ENCODE data around the gene OGDHL. TPM values are rescaled to one million over a fixed set of nuclear protein-coding genes. Genes with fewer than 3 reads are reported as not detected.
"Not testable (repeated sequence)": the region's sequence is repeated elsewhere in the genome, so short reads cannot be mapped to it uniquely, and the experiment has no call there.

OGDHL gene
- total and polyA plus RNA-seq, 2 experiments from 2014 or later, result not detected

DNA sequence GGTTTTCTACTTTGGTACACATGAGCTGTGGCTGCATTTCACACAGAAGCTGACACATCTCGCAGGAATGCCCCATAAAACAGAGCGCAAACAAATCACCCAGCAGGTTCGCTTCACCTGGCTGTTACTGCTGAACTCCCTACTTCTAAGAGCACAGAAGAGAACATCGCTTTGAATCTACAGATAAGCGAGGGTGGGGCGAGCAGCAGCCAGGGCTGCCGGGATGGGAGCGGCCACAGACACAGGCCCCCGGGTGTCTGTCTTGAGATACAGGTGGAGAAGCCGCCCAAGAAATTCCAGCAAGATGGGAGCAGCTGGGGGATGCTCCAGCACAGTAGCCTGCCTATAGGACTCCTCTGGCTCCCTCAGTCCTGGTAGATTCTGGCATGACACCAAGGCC, 27.4 kb downstream of the OGDHL start:
- in situ Hi-C loops (cut with MboI), result no loop called here
- DNase-seq, result no peak
- no peaks in the 10 kb centered on the region for H3K9me3 ChIP-seq (ENCODE audit: low read depth)
- no peak overlapping the region for H3K27ac ChIP-seq
- WGBS, 2 experiments (ENCODE audit: low coverage in 1 of 2, low lambda C conversion rate in 2 of 2, missing lambda C conversion rate in 2 of 2), result 58 to 65% methylated on average over 10 of the region's 10 CpGs
- no peaks in the 10 kb centered on the region for H3K4me1 ChIP-seq (ENCODE audit: insufficient read depth)
- TF ChIP-seq EZH2 (IDR thresholded peaks at IDR 0.05; ENCODE audit: insufficient read depth, poor library complexity, severe bottlenecking) (no peak), EZH2phosphoT487 (IDR thresholded peaks at IDR 0.05; ENCODE audit: insufficient read depth, low read depth) (no peak)
- H3F3A ChIP-seq (ENCODE audit: insufficient read depth), result no peaks in the 10 kb centered on the region
- no peak overlapping the region for H3K9ac ChIP-seq
- H3K4me3 ChIP-seq, result no peak overlapping the region
- H3K4me2 ChIP-seq (ENCODE audit: unreplicated experiment), result no peak overlapping the region
- no peaks in the 10 kb centered on the region for H4K20me1 ChIP-seq (ENCODE audit: insufficient read depth)
- no peak overlapping the region for H2AFZ ChIP-seq
- H3K27me3 ChIP-seq (replicated peaks; ENCODE audit: insufficient read depth), result no peaks in the 10 kb centered on the region
- no peaks in the 10 kb centered on the region for H3K9me2 ChIP-seq (ENCODE audit: insufficient read depth)
- no peaks in the 10 kb centered on the region for H3K79me2 ChIP-seq (ENCODE audit: insufficient read depth)
- no peaks in the 10 kb centered on the region for H3K36me3 ChIP-seq (ENCODE audit: low read depth)

DNA sequence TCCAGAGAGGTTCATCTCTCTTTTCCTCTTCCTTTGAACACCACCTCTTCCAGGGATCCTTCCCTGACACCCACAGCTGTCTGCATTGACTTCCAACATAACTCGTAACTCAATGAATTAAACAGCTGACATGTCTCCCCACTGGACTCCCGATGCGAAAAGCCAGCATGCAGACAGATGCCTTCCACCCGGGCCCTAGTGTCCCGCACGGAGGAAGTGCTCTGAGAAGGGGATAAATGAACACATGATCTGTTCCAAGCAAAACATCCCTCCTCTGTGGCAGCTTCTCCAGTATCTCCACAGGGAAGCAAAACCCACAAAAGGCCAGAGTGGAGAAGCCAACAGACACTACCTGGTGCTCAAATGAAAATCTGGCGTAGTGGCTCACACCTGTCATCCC, 28.3 kb downstream of the OGDHL start:
- Histone ChIP-seq H2AFZ (no peak overlapping the region), H3K36me3 (ENCODE audit: low read depth) (no peaks in the 10 kb centered on the region), H3F3A (ENCODE audit: insufficient read depth) (no peaks in the 10 kb centered on the region), H3K9me2 (ENCODE audit: insufficient read depth) (no peaks in the 10 kb centered on the region), H4K20me1 (ENCODE audit: insufficient read depth) (no peaks in the 10 kb centered on the region), H3K9ac (no peak overlapping the region), H3K4me1 (ENCODE audit: insufficient read depth) (no peaks in the 10 kb centered on the region), H3K9me3 (ENCODE audit: low read depth) (no peaks in the 10 kb centered on the region), H3K27me3 (replicated peaks; ENCODE audit: insufficient read depth) (no peaks in the 10 kb centered on the region), H3K4me2 (ENCODE audit: unreplicated experiment) (no peak overlapping the region), H3K27ac (no peak overlapping the region), H3K79me2 (ENCODE audit: insufficient read depth) (no peaks in the 10 kb centered on the region), H3K4me3 (no peak overlapping the region)
- 54 to 55% methylated on average over 7 of the region's 7 CpGs for whole genome bisulfite sequencing, 2 experiments (ENCODE audit: low coverage in 1 of 2, low lambda C conversion rate in 2 of 2, missing lambda C conversion rate in 2 of 2)
- DNase-seq, result no peak
- in situ Hi-C loops (cut with MboI), result no loop called here
- TF ChIP-seq EZH2phosphoT487 (IDR thresholded peaks at IDR 0.05; ENCODE audit: insufficient read depth, low read depth), result no peak
- TF ChIP-seq EZH2 (IDR thresholded peaks at IDR 0.05; ENCODE audit: insufficient read depth, poor library complexity, severe bottlenecking), result no peak

GRCh38 chr10:49726593-49726992, 35.5 kb downstream of the OGDHL start:
- no peak for TF ChIP-seq EZH2phosphoT487 (IDR thresholded peaks at IDR 0.05; ENCODE audit: insufficient read depth, low read depth)
- TF ChIP-seq EZH2 (IDR thresholded peaks at IDR 0.05; ENCODE audit: insufficient read depth, poor library complexity, severe bottlenecking), result no peak

DNA sequence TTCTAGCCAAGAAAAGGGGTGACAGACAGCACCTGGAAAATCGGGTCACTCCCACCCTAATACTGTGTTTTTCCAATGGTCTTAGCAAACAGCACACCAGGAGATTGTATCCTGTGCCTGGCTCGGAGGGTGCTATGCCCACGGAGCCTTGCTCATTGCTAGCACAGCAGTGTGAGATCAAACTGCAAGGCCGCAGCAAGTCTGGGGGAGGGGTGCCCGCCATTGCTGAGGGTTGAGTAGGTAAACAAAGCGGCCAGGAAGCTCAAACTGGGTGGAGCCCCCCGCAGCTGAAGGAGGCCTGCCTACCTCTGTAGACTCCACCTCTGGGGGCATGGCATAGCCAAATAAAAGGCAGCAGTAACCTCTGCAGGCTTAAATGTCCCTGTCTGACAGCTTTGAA, 47.0 kb downstream of the OGDHL start:
- 50 to 51% methylated on average over 7 of the region's 7 CpGs for WGBS, 2 experiments (ENCODE audit: low coverage in 1 of 2, low lambda C conversion rate in 2 of 2, missing lambda C conversion rate in 2 of 2)
- H3K9ac ChIP-seq; H3K4me3 ChIP-seq; H3K36me3 ChIP-seq (ENCODE audit: low read depth); H3K79me2 ChIP-seq (ENCODE audit: insufficient read depth); H3K9me3 ChIP-seq (ENCODE audit: low read depth); H3K4me1 ChIP-seq (ENCODE audit: insufficient read depth); H3K4me2 ChIP-seq (ENCODE audit: unreplicated experiment); H3K27me3 ChIP-seq (replicated peaks; ENCODE audit: insufficient read depth); H3K9me2 ChIP-seq (ENCODE audit: insufficient read depth); H2AFZ ChIP-seq; in situ Hi-C loops (cut with MboI); H3F3A ChIP-seq (ENCODE audit: insufficient read depth); H3K27ac ChIP-seq; H4K20me1 ChIP-seq (ENCODE audit: insufficient read depth); DNase-seq: not testable (repeated sequence)

More at GRCh38 chr10:49726593-49726992, 35.5 kb downstream of the OGDHL start:
- Histone ChIP-seq H3K4me2 (ENCODE audit: unreplicated experiment) (no peak overlapping the region), H3K27me3 (replicated peaks; ENCODE audit: insufficient read depth) (no peaks in the 10 kb centered on the region), H3K4me3 (no peak overlapping the region), H3K9ac (no peak overlapping the region), H3K27ac (no peak overlapping the region), H3K4me1 (ENCODE audit: insufficient read depth) (no peaks in the 10 kb centered on the region), H3K79me2 (ENCODE audit: insufficient read depth) (no peaks in the 10 kb centered on the region), H3K9me2 (ENCODE audit: insufficient read depth) (no peaks in the 10 kb centered on the region), H3F3A (ENCODE audit: insufficient read depth) (no peaks in the 10 kb centered on the region), H3K36me3 (ENCODE audit: low read depth) (no peaks in the 10 kb centered on the region), H4K20me1 (ENCODE audit: insufficient read depth) (no peaks in the 10 kb centered on the region), H2AFZ (no peak overlapping the region), H3K9me3 (ENCODE audit: low read depth) (peaks cover 3% of the 10 kb centered on the region)
- WGBS, 2 experiments (ENCODE audit: low coverage in 1 of 2, low lambda C conversion rate in 2 of 2, missing lambda C conversion rate in 2 of 2), result 4 to 5% methylated on average over 2 of the region's 2 CpGs
- DNase-seq, result no peak
- in situ Hi-C loops (cut with MboI), result no loop called here

- Histone ChIP-seq H3F3A (ENCODE audit: insufficient read depth) (no peaks in the 10 kb centered on the region), H3K4me1 (ENCODE audit: insufficient read depth) (no peaks in the 10 kb centered on the region), H3K9ac (no peak overlapping the region), H2AFZ (no peak overlapping the region), H3K27me3 (replicated peaks; ENCODE audit: insufficient read depth) (peaks cover 21% of the 10 kb centered on the region), H3K79me2 (ENCODE audit: insufficient read depth) (no peaks in the 10 kb centered on the region), H3K4me2 (ENCODE audit: unreplicated experiment) (no peak overlapping the region), H3K36me3 (ENCODE audit: low read depth) (no peaks in the 10 kb centered on the region), H3K27ac (no peak overlapping the region), H3K9me3 (ENCODE audit: low read depth) (no peaks in the 10 kb centered on the region), H4K20me1 (ENCODE audit: insufficient read depth) (no peaks in the 10 kb centered on the region), H3K4me3 (no peak overlapping the region), H3K9me2 (ENCODE audit: insufficient read depth) (no peaks in the 10 kb centered on the region)
- DNase-seq, result no peak
- TF ChIP-seq EZH2phosphoT487 (IDR thresholded peaks at IDR 0.05; ENCODE audit: insufficient read depth, low read depth), result no peak
- TF ChIP-seq EZH2 (IDR thresholded peaks at IDR 0.05; ENCODE audit: insufficient read depth, poor library complexity, severe bottlenecking), result no peak
- in situ Hi-C loops (cut with MboI), result no loop called here
- WGBS, 2 experiments (ENCODE audit: low coverage in 1 of 2, low lambda C conversion rate in 2 of 2, missing lambda C conversion rate in 2 of 2), result 38 to 39% methylated on average over 4 to 5 of the region's 5 CpGs
Observed at GRCh38 chr10:49713266-49713665, 48.9 kb downstream of the OGDHL start.
